SK-N-MC (cell line): ENCODE measurements around the gene TSPEAR.

ENCODE experiments used
- EZH2 ChIP-seq: fragments of 200-600 bp; sonication (generic); IDR thresholded peaks from one replicate; pipeline ENCODE4 v1.6.1; 2017; ENCODE audit warnings: antibody characterized with exemption
- POLR2AphosphoS5 ChIP-seq: IDR thresholded peaks from 2 replicates; pipeline ENCODE4 v1.6.1; 2012; ENCODE audit warnings: mild to moderate bottlenecking, low read depth, low read length, borderline replicate concordance

GRCh38 chr21:44455524-44456213 is 255.7 kb downstream of the TSPEAR start:
- no peak for TF ChIP-seq POLR2AphosphoS5
- no peak for TF ChIP-seq EZH2
